Natural killer cell (primary cell): ENCODE data around the gene ZSWIM9. TPM values are rescaled to one million over a fixed set of nuclear protein-coding genes. Genes with fewer than 3 reads are reported as not detected.
A peak's percentile ranks its signal among the peaks of the same experiment; 100 is the strongest.

ENCODE experiments used
- ATAC-seq, 3 donors: fragments of 150-1000 bp in 2 of 3; fragments of 200-7000 bp in 1 of 3; cut with Tn5 transposase; 1 replicate in 1 of 3; 2 replicates in 2 of 3; pipeline ENCODE4 v1.10.0; 2021; ENCODE audit warnings: mild to moderate bottlenecking in 2 of 3, moderate library complexity in 2 of 3
- DNase-seq, 2 donors: peaks; one replicate each; pipeline versions ENCODE4 v3.0.0 to v3.0.0-alpha.2; 2013 to 2021; ENCODE audit warnings: mixed read lengths in 1 of 2
- H3K27ac ChIP-seq: one replicate; pipeline ENCODE4 v1.5.1; 2013; ENCODE audit warnings: mild to moderate bottlenecking, low read length
- H3K27me3 ChIP-seq: one replicate; pipeline ENCODE4 v1.6.1; 2013; ENCODE audit warnings: low read length; ENCODE audit not compliant: control insufficient read depth, insufficient read depth
- H3K36me3 ChIP-seq: one replicate; pipeline ENCODE4 v1.6.1; 2013; ENCODE audit warnings: low read length; ENCODE audit not compliant: control insufficient read depth, insufficient read depth
- H3K4me1 ChIP-seq: one replicate; pipeline ENCODE4 v1.6.1; 2013; ENCODE audit warnings: low read length; ENCODE audit not compliant: control insufficient read depth, insufficient read depth
- H3K4me3 ChIP-seq: one replicate; pipeline ENCODE4 v1.5.1; 2013; ENCODE audit warnings: low read length
- H3K9me3 ChIP-seq: one replicate; pipeline ENCODE4 v1.6.1; 2013; ENCODE audit warnings: low read length; ENCODE audit not compliant: control insufficient read depth, insufficient read depth
- H3K27ac Mint-ChIP-seq, 2 donors: one replicate each; pipeline ENCODE4 v1.8.0; 2022; ENCODE audit warnings: mild to moderate bottlenecking in 2 of 2, mixed read lengths in 2 of 2, moderate library complexity in 1 of 2
- H3K27me3 Mint-ChIP-seq, 2 donors: one replicate each; pipeline ENCODE4 v1.8.0; 2022; ENCODE audit warnings: low read depth in 2 of 2, mixed read lengths in 2 of 2
- H3K36me3 Mint-ChIP-seq: one replicate; pipeline ENCODE4 v1.8.0; 2022; ENCODE audit warnings: mixed read lengths
- H3K4me1 Mint-ChIP-seq, 2 donors: one replicate each; pipeline ENCODE4 v1.8.0; 2022; ENCODE audit warnings: mixed read lengths in 2 of 2
- H3K4me3 Mint-ChIP-seq: one replicate; pipeline ENCODE4 v1.8.0; 2022; ENCODE audit warnings: mild to moderate bottlenecking, moderate library complexity, mixed read lengths
- H3K9me3 Mint-ChIP-seq, 2 donors: one replicate each; pipeline ENCODE4 v1.8.0; 2022; ENCODE audit warnings: mixed read lengths in 2 of 2
- CTCF ChIP-seq: fragments of 200-600 bp; IDR thresholded peaks from one replicate; pipeline ENCODE4 v1.8.0; 2022; ENCODE audit warnings: antibody characterized with exemption
- WGBS: methylation state at CpG from one replicate; pipeline ENCODE4 v1.1.7; 2013; ENCODE audit warnings: missing lambda C conversion rate; ENCODE audit not compliant: insufficient coverage; 5-methylcytosine and 5-hydroxymethylcytosine counted together
- intact Hi-C: fragments of 100-400 bp; cut with micrococcal nuclease; formaldehyde crosslinking; loops from one replicate; pipeline ENCODE4 v1.14.2; 2022
- total RNA-seq, 4 donors: library from RNA; stranded (reverse); fragments of 120-200 nt in 1 of 4; gene quantifications; one replicate each; pipeline versions ENCODE4 v1.2.3 to v1.2.4, GENCODE V29; 2013 to 2022

Gene ZSWIM9
- total RNA-seq, 3 donors from 2014 or later (not counting 1 experiment from before 2014, with no cell fraction given): 4.0 to 7.0 (median 5.4) TPM

- peak overlapping the region; percentile 66 for H3K4me3 ChIP-seq
- H3K9me3 Mint-ChIP-seq: no peaks in the 10 kb centered on the region
- H3K27ac Mint-ChIP-seq: no peak overlapping the region
- H3K27me3 Mint-ChIP-seq: no peaks in the 10 kb centered on the region
- H3K4me1 ChIP-seq: peaks cover 13% of the 10 kb centered on the region
- DNase-seq: peak in 1 of 2 donors; percentile 13
- H3K9me3 ChIP-seq: no peaks in the 10 kb centered on the region
- no peak for ATAC-seq
- WGBS: 27% methylated on average over 5 of the region's 5 CpGs
- H3K27ac ChIP-seq: peak overlapping the region; percentile 43
- H3K36me3 Mint-ChIP-seq: no peaks in the 10 kb centered on the region
- intact Hi-C loops: loop anchor here (1.0 kb wide), 1 partner anchor 57 kb away; no protein-coding TSS in a partner anchor
- H3K4me3 Mint-ChIP-seq: no peak overlapping the region
- H3K36me3 ChIP-seq: no peaks in the 10 kb centered on the region
- no peak for TF ChIP-seq CTCF
- peaks cover 8 to 9% of the 10 kb centered on the region in 2 donors for H3K4me1 Mint-ChIP-seq
- H3K27me3 ChIP-seq: no peaks in the 10 kb centered on the region
Measured at GRCh38 chr19:48203222-48203793, 32.8 kb downstream of the ZSWIM9 start.

GRCh38 chr19:48203794-48204628, 33.5 kb downstream of the ZSWIM9 start:
- no peaks in the 10 kb centered on the region for H3K27me3 ChIP-seq
- Mint-ChIP-seq H3K4me3 (no peak overlapping the region), H3K27me3 (no peaks in the 10 kb centered on the region), H3K27ac (no peak overlapping the region), H3K4me1 (peaks cover 8 to 9% of the 10 kb centered on the region in 2 donors), H3K36me3 (no peaks in the 10 kb centered on the region), H3K9me3 (no peaks in the 10 kb centered on the region)
- H3K4me1 ChIP-seq: peaks cover 13% of the 10 kb centered on the region
- no peaks in the 10 kb centered on the region for H3K9me3 ChIP-seq
- TF ChIP-seq CTCF: no peak
- WGBS: under 1% methylated on average over 34 of the region's 34 CpGs
- ATAC-seq (peak; percentile 100), DNase-seq (peak; percentile 82 to 94)
- intact Hi-C loops: loop anchor here (1.0 kb wide), 1 partner anchor 56 kb away; no protein-coding TSS in a partner anchor
- peak overlapping the region; percentile 66 for H3K4me3 ChIP-seq
- H3K36me3 ChIP-seq: no peaks in the 10 kb centered on the region
- peak overlapping the region; percentile 43 for H3K27ac ChIP-seq

GRCh38 chr19:48206397-48207093, 36.1 kb downstream of the ZSWIM9 start:
- Mint-ChIP-seq H3K4me3 (no peak overlapping the region), H3K27ac (peak overlapping the region in 1 of 2 donors; percentile 61), H3K9me3 (no peaks in the 10 kb centered on the region), H3K4me1 (peaks cover 8 to 9% of the 10 kb centered on the region in 2 donors), H3K27me3 (no peaks in the 10 kb centered on the region), H3K36me3 (peaks cover 7% of the 10 kb centered on the region)
- TF ChIP-seq CTCF: no peak
- H3K27ac ChIP-seq: no peak overlapping the region
- no peaks in the 10 kb centered on the region for H3K27me3 ChIP-seq
- intact Hi-C loops: no loop called here
- 90% methylated on average over 9 of the region's 9 CpGs for WGBS
- DNase-seq (no peak), ATAC-seq (no peak)
- H3K4me1 ChIP-seq: peaks cover 13% of the 10 kb centered on the region
- peaks cover 14% of the 10 kb centered on the region for H3K36me3 ChIP-seq
- no peaks in the 10 kb centered on the region for H3K9me3 ChIP-seq
- no peak overlapping the region for H3K4me3 ChIP-seq
